ENCODE measurements around the gene HDAC5.

DNA sequence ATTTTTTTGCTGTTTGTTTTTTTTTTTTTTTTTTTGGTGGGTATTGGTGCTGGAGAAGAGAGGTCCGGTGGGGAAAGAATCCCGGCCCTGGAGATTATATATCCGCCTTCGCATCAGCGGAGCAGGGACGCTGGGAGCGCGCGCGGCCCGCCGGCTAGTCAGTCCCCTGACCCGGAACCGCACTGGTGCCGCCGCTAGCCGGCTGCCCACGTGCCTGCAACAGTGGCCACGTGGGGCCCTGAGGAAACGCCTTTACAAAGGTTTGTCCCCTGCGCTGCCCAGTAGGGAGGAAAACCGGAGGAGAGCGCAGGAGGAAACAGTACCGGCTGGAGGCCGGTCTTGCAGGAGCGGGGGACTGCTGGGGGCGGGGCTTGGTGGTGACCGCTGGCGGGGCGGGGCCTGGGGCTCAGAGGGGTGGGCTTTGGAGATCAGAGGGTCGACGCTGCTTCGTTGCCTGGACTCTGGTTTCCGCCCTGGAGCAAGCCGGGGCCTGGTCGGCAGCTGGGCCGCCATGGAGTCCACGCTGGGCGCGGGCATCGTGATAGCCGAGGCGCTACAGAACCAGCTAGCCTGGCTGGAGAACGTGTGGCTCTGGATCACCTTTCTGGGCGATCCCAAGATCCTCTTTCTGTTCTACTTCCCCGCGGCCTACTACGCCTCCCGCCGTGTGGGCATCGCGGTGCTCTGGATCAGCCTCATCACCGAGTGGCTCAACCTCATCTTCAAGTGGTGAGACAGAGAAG is 52.8 kb downstream of the HDAC5 start, which contains the start of gene G6PC3:
- TF ChIP-seq, protein P1, sequence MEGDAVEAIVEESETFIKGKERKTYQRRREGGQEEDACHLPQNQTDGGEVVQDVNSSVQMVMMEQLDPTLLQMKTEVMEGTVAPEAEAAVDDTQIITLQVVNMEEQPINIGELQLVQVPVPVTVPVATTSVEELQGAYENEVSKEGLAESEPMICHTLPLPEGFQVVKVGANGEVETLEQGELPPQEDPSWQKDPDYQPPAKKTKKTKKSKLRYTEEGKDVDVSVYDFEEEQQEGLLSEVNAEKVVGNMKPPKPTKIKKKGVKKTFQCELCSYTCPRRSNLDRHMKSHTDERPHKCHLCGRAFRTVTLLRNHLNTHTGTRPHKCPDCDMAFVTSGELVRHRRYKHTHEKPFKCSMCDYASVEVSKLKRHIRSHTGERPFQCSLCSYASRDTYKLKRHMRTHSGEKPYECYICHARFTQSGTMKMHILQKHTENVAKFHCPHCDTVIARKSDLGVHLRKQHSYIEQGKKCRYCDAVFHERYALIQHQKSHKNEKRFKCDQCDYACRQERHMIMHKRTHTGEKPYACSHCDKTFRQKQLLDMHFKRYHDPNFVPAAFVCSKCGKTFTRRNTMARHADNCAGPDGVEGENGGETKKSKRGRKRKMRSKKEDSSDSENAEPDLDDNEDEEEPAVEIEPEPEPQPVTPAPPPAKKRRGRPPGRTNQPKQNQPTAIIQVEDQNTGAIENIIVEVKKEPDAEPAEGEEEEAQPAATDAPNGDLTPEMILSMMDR (IDR thresholded peaks at IDR 0.05), result peak in 2 of 4 experiments; percentile 22 to 49
- TF ChIP-seq POLR2A (IDR thresholded peaks at IDR 0.05) (peak; percentile 61), POLR2AphosphoS5 (IDR thresholded peaks at IDR 0.05) (peak; percentile 99)

Data from prostate gland (tissue), 2 donors.